ENCODE results near the gene TRPC1. TPM values are rescaled to one million over a fixed set of nuclear protein-coding genes. Genes with fewer than 3 reads are reported as not detected.
"Not testable (repeated sequence)": the region's sequence is repeated elsewhere in the genome, so short reads cannot be mapped to it uniquely, and the experiment has no call there.

TRPC1 gene
- total RNA-seq, 2 experiments from 2014 or later: 3.1 to 4.8 TPM

DNA sequence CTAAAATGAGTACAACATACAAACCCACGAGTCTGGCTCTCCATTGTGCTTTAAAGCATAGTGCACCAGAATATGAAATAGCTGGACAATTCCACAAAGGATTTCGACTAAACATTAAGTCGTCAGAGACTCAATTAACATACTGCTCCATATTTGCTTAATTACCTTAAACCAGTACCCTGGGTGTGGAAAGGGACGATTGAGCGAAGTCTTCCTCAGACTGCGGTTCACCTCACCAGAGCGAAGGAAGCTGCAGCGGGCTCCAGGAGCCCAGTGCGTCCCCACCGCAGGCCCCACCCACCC, 218 bp upstream of the TRPC1 start:
- peaks cover 22% of the 10 kb centered on the region for H3K27me3 Mint-ChIP-seq (ENCODE audit: low read depth)
- H3K4me3 Mint-ChIP-seq: peak overlapping the region; percentile 83
- peaks cover 10% of the 10 kb centered on the region for H3K4me1 Mint-ChIP-seq (ENCODE audit: low read depth)
- peak; percentile 81 for DNase-seq
- CTCF ChIA-PET: no interaction called here
- no peaks in the 10 kb centered on the region for H3K9me3 Mint-ChIP-seq
- intact Hi-C loops (cut with micrococcal nuclease): loop anchor here (5.0 to 10.0 kb wide), 4 partner anchors 339 to 846 kb away; partner anchors contain the start of genes ATP1B3, GK5 and TFDP2
- H3K27ac Mint-ChIP-seq: no peak overlapping the region
- no peaks in the 10 kb centered on the region for H3K36me3 Mint-ChIP-seq (ENCODE audit: low read depth)

- H3K36me3 Mint-ChIP-seq (ENCODE audit: low read depth): no peaks in the 10 kb centered on the region
- H3K9me3 Mint-ChIP-seq: no peaks in the 10 kb centered on the region
- intact Hi-C loops (cut with micrococcal nuclease): loop anchor here (1.0 to 10.0 kb wide), 9 partner anchors 129 to 1246 kb away; partner anchors contain the start of genes ATP1B3, ATR, DIPK2A and GK5
- CTCF ChIA-PET: no interaction called here
- peaks cover 10% of the 10 kb centered on the region for H3K4me1 Mint-ChIP-seq (ENCODE audit: low read depth)
- peak overlapping the region; percentile 60 for H3K27ac Mint-ChIP-seq
- H3K4me3 Mint-ChIP-seq: peak overlapping the region; percentile 83
- peak; percentile 38 for DNase-seq
- peaks cover 16% of the 10 kb centered on the region for H3K27me3 Mint-ChIP-seq (ENCODE audit: low read depth)
Observed at GRCh38 chr3:142724682-142725356, 985 bp downstream of the TRPC1 start.

DNA sequence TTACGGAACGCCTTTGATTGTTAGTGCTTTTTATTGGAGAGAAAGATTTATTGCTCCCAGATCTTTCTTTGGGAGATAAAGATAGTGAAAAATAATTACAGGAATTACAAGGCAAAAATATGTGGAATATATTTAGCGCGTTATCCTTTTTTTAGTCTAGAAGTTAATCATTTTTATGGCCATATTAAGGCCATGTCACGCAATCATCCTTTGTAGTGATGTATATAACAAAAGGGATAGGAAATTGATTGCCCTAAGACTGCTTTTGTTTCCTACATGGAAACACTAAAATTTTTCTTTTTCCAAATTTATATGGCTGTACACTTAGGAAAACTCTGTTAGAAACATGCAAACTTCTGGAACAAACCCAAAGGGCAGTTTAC, 1.5 kb downstream of the TRPC1 start:
- DNase-seq: no peak
- no peaks in the 10 kb centered on the region for H3K36me3 Mint-ChIP-seq (ENCODE audit: low read depth)
- H3K27ac Mint-ChIP-seq: no peak overlapping the region
- CTCF ChIA-PET: no interaction called here
- peak overlapping the region; percentile 83 for H3K4me3 Mint-ChIP-seq
- H3K27me3 Mint-ChIP-seq (ENCODE audit: low read depth): peaks cover 16% of the 10 kb centered on the region
- peaks cover 10% of the 10 kb centered on the region for H3K4me1 Mint-ChIP-seq (ENCODE audit: low read depth)
- H3K9me3 Mint-ChIP-seq: no peaks in the 10 kb centered on the region
- intact Hi-C loops (cut with micrococcal nuclease): loop anchor here (2.0 to 10.0 kb wide), 2 partner anchors 501 to 1245 kb away; partner anchors contain the start of genes DIPK2A and GK5

DNA sequence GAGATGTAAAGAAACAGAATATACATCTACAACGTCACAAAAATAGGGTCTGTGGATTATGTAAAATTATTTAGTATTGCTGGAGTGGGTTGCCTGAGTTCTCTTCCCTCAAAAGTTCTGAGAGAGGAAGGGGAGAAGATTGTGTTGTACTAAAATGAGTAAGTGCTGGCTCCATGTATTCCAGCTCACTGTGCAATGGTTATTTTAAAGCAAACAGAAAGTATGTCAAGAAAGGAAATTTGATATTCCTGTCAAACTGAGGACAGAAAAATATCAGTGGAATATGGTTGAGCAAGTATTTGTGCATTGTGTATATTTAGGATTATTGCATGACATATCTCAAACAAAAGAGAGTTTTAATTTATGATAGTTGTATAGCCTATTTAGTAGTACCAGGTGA, 2.2 kb downstream of the TRPC1 start:
- no peak overlapping the region for H3K4me3 Mint-ChIP-seq
- no peak for DNase-seq
- H3K9me3 Mint-ChIP-seq: no peaks in the 10 kb centered on the region
- CTCF ChIA-PET: no interaction called here
- no peak overlapping the region for H3K27ac Mint-ChIP-seq
- intact Hi-C loops (cut with micrococcal nuclease): loop anchor here (10.0 kb wide), 1 partner anchor 501 kb away; the partner anchor contains the start of gene GK5
- peaks cover 16% of the 10 kb centered on the region for H3K27me3 Mint-ChIP-seq (ENCODE audit: low read depth)
- no peaks in the 10 kb centered on the region for H3K36me3 Mint-ChIP-seq (ENCODE audit: low read depth)
- H3K4me1 Mint-ChIP-seq (ENCODE audit: low read depth): peaks cover 10% of the 10 kb centered on the region

DNA sequence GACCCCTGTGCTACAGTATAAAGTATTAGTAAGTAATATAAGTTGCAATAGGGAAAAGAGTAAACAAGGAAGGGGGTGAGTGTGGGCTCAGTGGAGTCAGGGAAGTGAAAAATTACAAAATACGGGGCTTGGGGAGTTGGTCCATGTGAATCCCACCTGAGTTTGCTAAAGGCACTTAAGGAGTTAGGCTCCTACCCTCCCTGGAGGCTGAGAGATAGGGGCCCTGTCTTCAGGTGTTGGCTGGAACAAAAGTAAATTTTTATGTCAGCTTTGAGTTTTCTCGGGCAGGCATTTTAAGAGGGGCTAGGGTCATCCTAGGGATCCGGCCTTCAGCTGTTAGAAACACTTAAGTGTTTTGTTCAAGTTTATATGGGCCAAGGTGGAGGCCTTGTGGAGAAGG, 8.2 kb downstream of the TRPC1 start:
- CTCF ChIA-PET: no interaction called here

DNA sequence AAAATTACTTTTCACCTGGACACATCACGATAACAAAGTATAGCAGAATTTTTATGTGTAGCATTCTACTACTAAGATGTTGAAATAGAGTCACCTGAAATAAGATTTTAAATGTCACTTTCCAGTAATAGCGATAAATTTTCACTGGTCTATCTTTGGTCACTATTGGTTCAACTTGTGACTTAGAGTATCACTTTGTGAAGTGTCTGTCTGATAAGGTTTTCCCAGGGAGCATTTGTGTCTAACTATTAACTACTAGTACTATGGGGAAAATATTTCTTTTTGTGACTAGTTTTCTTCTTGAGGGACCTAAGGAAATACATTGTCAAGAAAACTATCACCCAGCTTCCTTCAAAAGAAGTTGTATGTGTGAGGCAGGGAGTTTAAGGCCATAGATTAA, 11.0 kb downstream of the TRPC1 start:
- Mint-ChIP-seq H3K4me3 (no peak overlapping the region), H3K4me1 (ENCODE audit: low read depth) (no peaks in the 10 kb centered on the region), H3K27me3 (ENCODE audit: low read depth) (no peaks in the 10 kb centered on the region), H3K27ac (no peak overlapping the region), H3K9me3 (no peaks in the 10 kb centered on the region), H3K36me3 (ENCODE audit: low read depth) (no peaks in the 10 kb centered on the region)
- CTCF ChIA-PET: no interaction called here
- intact Hi-C loops (cut with micrococcal nuclease): no loop called here
- DNase-seq: no peak

More for the DNA sequence above, 8.2 kb downstream of the TRPC1 start:
- intact Hi-C loops (cut with micrococcal nuclease): no loop called here
- H3K27me3 Mint-ChIP-seq (ENCODE audit: low read depth): no peaks in the 10 kb centered on the region
- H3K4me1 Mint-ChIP-seq (ENCODE audit: low read depth): no peaks in the 10 kb centered on the region
- H3K9me3 Mint-ChIP-seq: no peaks in the 10 kb centered on the region
- no peak overlapping the region for H3K4me3 Mint-ChIP-seq
- no peak overlapping the region for H3K27ac Mint-ChIP-seq
- H3K36me3 Mint-ChIP-seq (ENCODE audit: low read depth): no peaks in the 10 kb centered on the region
- no peak for DNase-seq

DNA sequence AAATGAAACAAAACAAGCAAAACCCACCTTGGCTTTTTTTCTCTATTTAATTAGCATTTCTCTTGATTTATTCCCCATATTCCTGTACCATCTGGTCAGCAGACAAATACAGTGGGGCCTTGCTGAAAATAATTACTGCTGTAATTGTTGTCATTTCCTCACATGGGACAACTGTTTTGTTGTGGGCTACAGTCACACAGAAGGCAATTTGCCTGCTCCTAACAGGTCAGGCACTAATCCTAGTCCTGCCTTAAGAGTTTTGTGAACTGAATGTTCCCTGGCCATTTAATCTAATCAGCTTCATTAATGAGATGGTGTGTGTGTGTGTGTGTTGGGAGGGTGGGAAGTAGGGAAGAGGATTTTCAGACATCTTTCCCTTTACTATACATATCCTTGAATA, 11.6 kb downstream of the TRPC1 start:
- H3K4me1 Mint-ChIP-seq (ENCODE audit: low read depth): no peaks in the 10 kb centered on the region
- no peak for DNase-seq
- H3K27me3 Mint-ChIP-seq (ENCODE audit: low read depth): no peaks in the 10 kb centered on the region
- H3K4me3 Mint-ChIP-seq: no peak overlapping the region
- intact Hi-C loops (cut with micrococcal nuclease): no loop called here
- CTCF ChIA-PET: no interaction called here
- no peak overlapping the region for H3K27ac Mint-ChIP-seq
- no peaks in the 10 kb centered on the region for H3K9me3 Mint-ChIP-seq
- H3K36me3 Mint-ChIP-seq (ENCODE audit: low read depth): no peaks in the 10 kb centered on the region

GRCh38 chr3:142738396-142738795, 14.6 kb downstream of the TRPC1 start:
- H3K27ac Mint-ChIP-seq: no peak overlapping the region
- intact Hi-C loops (cut with micrococcal nuclease): no loop called here
- H3K36me3 Mint-ChIP-seq (ENCODE audit: low read depth): no peaks in the 10 kb centered on the region
- DNase-seq: no peak
- H3K27me3 Mint-ChIP-seq (ENCODE audit: low read depth): no peaks in the 10 kb centered on the region
- H3K9me3 Mint-ChIP-seq: no peaks in the 10 kb centered on the region
- no peaks in the 10 kb centered on the region for H3K4me1 Mint-ChIP-seq (ENCODE audit: low read depth)
- CTCF ChIA-PET: no interaction called here
- no peak overlapping the region for H3K4me3 Mint-ChIP-seq

GRCh38 chr3:142746646-142747045, 22.8 kb downstream of the TRPC1 start:
- H3K4me1 Mint-ChIP-seq (ENCODE audit: low read depth): no peaks in the 10 kb centered on the region
- intact Hi-C loops (cut with micrococcal nuclease): no loop called here

GRCh38 chr3:142750531-142750930, 26.7 kb downstream of the TRPC1 start:
- DNase-seq; H3K27ac Mint-ChIP-seq; H3K27me3 Mint-ChIP-seq (ENCODE audit: low read depth); H3K4me3 Mint-ChIP-seq; H3K4me1 Mint-ChIP-seq (ENCODE audit: low read depth); H3K9me3 Mint-ChIP-seq; intact Hi-C loops (cut with micrococcal nuclease): not testable (repeated sequence)
- H3K36me3 Mint-ChIP-seq (ENCODE audit: low read depth): peaks cover 12% of the 10 kb centered on the region
- CTCF ChIA-PET: interaction anchor here (0.6 kb wide), 1 partner anchor 157 kb away, joined by 4 read pairs; no protein-coding TSS in a partner anchor

More at GRCh38 chr3:142746646-142747045, 22.8 kb downstream of the TRPC1 start:
- H3K36me3 Mint-ChIP-seq (ENCODE audit: low read depth): peaks cover 13% of the 10 kb centered on the region
- CTCF ChIA-PET: no interaction called here
- H3K27me3 Mint-ChIP-seq (ENCODE audit: low read depth): no peaks in the 10 kb centered on the region
- no peaks in the 10 kb centered on the region for H3K9me3 Mint-ChIP-seq
- H3K4me3 Mint-ChIP-seq: no peak overlapping the region
- DNase-seq: no peak
- no peak overlapping the region for H3K27ac Mint-ChIP-seq

DNA sequence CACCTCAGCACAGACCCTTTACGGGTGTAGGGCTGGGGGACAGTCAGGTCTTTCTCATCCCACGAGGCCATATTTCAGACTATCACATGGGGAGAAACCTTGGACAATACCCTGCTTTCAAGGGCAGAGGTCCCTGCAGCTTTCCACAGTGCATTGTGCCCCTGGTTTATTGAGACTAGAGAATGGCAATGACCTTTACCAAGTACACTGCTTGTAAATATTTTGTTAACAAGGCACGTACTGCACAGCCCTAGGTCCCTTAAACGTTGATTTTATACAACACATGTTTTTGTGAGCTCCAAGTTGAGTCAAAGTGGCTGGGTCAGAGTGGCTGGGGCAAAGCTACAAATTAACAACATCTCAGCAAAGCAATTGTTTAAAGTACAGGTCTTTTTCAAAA, 28.8 kb downstream of the TRPC1 start:
- CTCF ChIA-PET; DNase-seq; H3K4me3 Mint-ChIP-seq; H3K9me3 Mint-ChIP-seq; H3K27me3 Mint-ChIP-seq (ENCODE audit: low read depth); H3K4me1 Mint-ChIP-seq (ENCODE audit: low read depth); intact Hi-C loops (cut with micrococcal nuclease); H3K27ac Mint-ChIP-seq: not testable (repeated sequence)
- H3K36me3 Mint-ChIP-seq (ENCODE audit: low read depth): peaks cover 12% of the 10 kb centered on the region

- CTCF ChIA-PET: interaction anchor here (0.6 kb wide), 2 partner anchors 10 to 187 kb away, joined by 3 read pairs; no protein-coding TSS in a partner anchor
- Mint-ChIP-seq H3K27me3 (ENCODE audit: low read depth) (no peaks in the 10 kb centered on the region), H3K4me3 (no peak overlapping the region), H3K9me3 (no peaks in the 10 kb centered on the region), H3K27ac (no peak overlapping the region), H3K36me3 (ENCODE audit: low read depth) (peaks cover 8% of the 10 kb centered on the region), H3K4me1 (ENCODE audit: low read depth) (no peaks in the 10 kb centered on the region)
- no peak for DNase-seq
- intact Hi-C loops (cut with micrococcal nuclease): no loop called here
Observed at GRCh38 chr3:142754494-142754893, 30.7 kb downstream of the TRPC1 start.

DNA sequence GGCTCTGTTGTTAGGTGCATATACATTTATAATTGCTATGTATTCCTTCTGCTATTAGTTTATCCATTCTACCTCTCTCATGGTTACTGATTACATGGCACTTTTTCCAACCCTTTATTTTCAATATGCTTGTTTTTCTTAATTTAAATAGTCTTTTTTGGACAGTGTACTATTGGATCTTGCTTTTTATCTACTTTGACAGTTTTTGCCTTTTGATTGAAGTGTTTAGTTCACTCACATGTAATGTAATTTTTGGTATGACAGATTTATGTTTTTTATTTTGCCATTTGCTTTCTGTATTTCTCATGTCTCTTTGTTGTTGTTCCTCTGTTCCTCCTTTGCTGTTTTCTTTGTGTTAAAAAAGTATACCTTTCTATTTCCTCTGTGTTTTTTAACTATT, 44.5 kb downstream of the TRPC1 start:
- Mint-ChIP-seq H3K9me3 (peaks cover 13% of the 10 kb centered on the region), H3K4me3 (no peak overlapping the region), H3K36me3 (ENCODE audit: low read depth) (peaks cover 15% of the 10 kb centered on the region), H3K27me3 (ENCODE audit: low read depth) (no peaks in the 10 kb centered on the region), H3K27ac (no peak overlapping the region), H3K4me1 (ENCODE audit: low read depth) (no peaks in the 10 kb centered on the region)
- intact Hi-C loops (cut with micrococcal nuclease): no loop called here
- CTCF ChIA-PET: no interaction called here
- DNase-seq: no peak

Measured in activated naive CD4-positive, alpha-beta T cell treated with anti-CD3 and anti-CD28 coated beads for 36 hours (primary cell).